ENCODE data around the gene ZCCHC3.

- TF ChIP-seq CTCF (IDR thresholded peaks at IDR 0.05) (no peak), POLR2A (IDR thresholded peaks at IDR 0.05) (no peak)
These were observed 1.6 kb upstream of the ZCCHC3 start for GRCh38 chr20:295804-296203.

Measured in right lobe of liver (tissue), 4 donors.